Glutamatergic neuron (in vitro differentiated cells): ENCODE results near the gene PSMD1. TPM values are rescaled to one million over a fixed set of nuclear protein-coding genes. Genes with fewer than 3 reads are reported as not detected.

ENCODE experiments used
- DNase-seq: peaks from one replicate; pipeline ENCODE4 v3.0.0; 2022
- H3K27ac Mint-ChIP-seq: one replicate; pipeline ENCODE4 v1.8.0; 2020; ENCODE audit warnings: mild to moderate bottlenecking, mixed read lengths, inconsistent platforms; ENCODE audit not compliant: unreplicated experiment
- H3K27me3 Mint-ChIP-seq: one replicate; pipeline ENCODE4 v1.8.0; 2020; ENCODE audit warnings: mild to moderate bottlenecking, moderate library complexity, mixed read lengths, inconsistent platforms; ENCODE audit not compliant: unreplicated experiment
- H3K36me3 Mint-ChIP-seq: one replicate; pipeline ENCODE4 v1.8.0; 2020; ENCODE audit warnings: mild to moderate bottlenecking, mixed read lengths, inconsistent platforms; ENCODE audit not compliant: unreplicated experiment
- H3K4me1 Mint-ChIP-seq: one replicate; pipeline ENCODE4 v1.8.0; 2020; ENCODE audit warnings: mild to moderate bottlenecking, low read depth, mixed read lengths, inconsistent platforms; ENCODE audit not compliant: unreplicated experiment
- H3K4me3 Mint-ChIP-seq: one replicate; pipeline ENCODE4 v1.8.0; 2020; ENCODE audit warnings: mild to moderate bottlenecking, mixed read lengths, inconsistent platforms; ENCODE audit not compliant: unreplicated experiment
- H3K9me3 Mint-ChIP-seq: one replicate; pipeline ENCODE4 v1.8.0; 2020; ENCODE audit warnings: mild to moderate bottlenecking, moderate library complexity, mixed read lengths, inconsistent platforms; ENCODE audit not compliant: unreplicated experiment
- CTCF ChIP-seq: fragments of 200-600 bp; sonication (generic); IDR thresholded peaks from one replicate; pipeline ENCODE4 v1.5.0; 2021; ENCODE audit not compliant: partially characterized antibody, unreplicated experiment
- long read RNA-seq: library from polyadenylated mRNA; unstranded; transcript quantifications from one replicate; pipeline ENCODE4 v2.0.0, GENCODE V29; 2020; ENCODE audit not compliant: unreplicated experiment
- total RNA-seq: library from RNA; stranded (reverse); fragmentation: NEBNext Ultra II Directional; extraction: Animal tissue kit (Norgen Biotek cat#: 25700); gene quantifications from one replicate; pipeline ENCODE4 v1.2.1, GENCODE V29; 2021; ENCODE audit not compliant: unreplicated experiment

Gene PSMD1
- total RNA-seq: 126 TPM
- long read RNA-seq, transcript PSMD1-201 (25 exons, 3,326 nt): major isoform, 5 of 125 reads
- long read RNA-seq, partial matches to known transcripts: 117 of 125 reads
- long read RNA-seq, other reads (novel, unspliced or antisense): 3 of 125 reads

- Mint-ChIP-seq H3K4me1 (peaks cover 17% of the 10 kb centered on the region), H3K4me3 (peak within 1 kb of the TSS; percentile 97), H3K27ac (peak within 1 kb of the TSS; percentile 100), H3K36me3 (no peaks in the 10 kb centered on the region), H3K9me3 (no peaks in the 10 kb centered on the region), H3K27me3 (peaks cover 6% of the 10 kb centered on the region)
- peak; percentile 89 for TF ChIP-seq CTCF
- DNase-seq: peak; percentile 93
These were observed at the start of gene PSMD1 for GRCh38 chr2:231056453-231057416. Gene PSMD1 (plus strand): TSS chr2:231056867. CDS start chr2:231057026, 159 bp downstream.

GRCh38 chr2:231007286-231008098 lies 49.2 kb upstream of the PSMD1 start:
- Mint-ChIP-seq H3K4me3 (no peak overlapping the region), H3K9me3 (peaks cover 2% of the 10 kb centered on the region), H3K27ac (no peak overlapping the region), H3K27me3 (peaks cover 6% of the 10 kb centered on the region), H3K4me1 (peaks cover 8% of the 10 kb centered on the region), H3K36me3 (peaks cover 11% of the 10 kb centered on the region)
- no peak for DNase-seq
- TF ChIP-seq CTCF: no peak

GRCh38 chr2:231008131-231008530 lies 48.5 kb upstream of the PSMD1 start:
- Mint-ChIP-seq H3K4me1 (peaks cover 8% of the 10 kb centered on the region), H3K27ac (no peak overlapping the region), H3K27me3 (peaks cover 6% of the 10 kb centered on the region), H3K4me3 (no peak overlapping the region), H3K9me3 (peaks cover 4% of the 10 kb centered on the region), H3K36me3 (peaks cover 11% of the 10 kb centered on the region)
- no peak for DNase-seq
- no peak for TF ChIP-seq CTCF

GRCh38 chr2:231009236-231009919 lies 47.3 kb upstream of the PSMD1 start:
- peaks cover 11% of the 10 kb centered on the region for H3K36me3 Mint-ChIP-seq
- peak overlapping the region; percentile 24 for H3K27ac Mint-ChIP-seq
- TF ChIP-seq CTCF: no peak
- peak; percentile 51 for DNase-seq
- peaks cover 8% of the 10 kb centered on the region for H3K4me1 Mint-ChIP-seq
- H3K9me3 Mint-ChIP-seq: peaks cover 4% of the 10 kb centered on the region
- H3K4me3 Mint-ChIP-seq: peak overlapping the region; percentile 36
- H3K27me3 Mint-ChIP-seq: peaks cover 6% of the 10 kb centered on the region
